Neural progenitor cell (in vitro differentiated cells): ENCODE data around the gene ACACB.

ENCODE experiments used
- EZH2phosphoT487 ChIP-seq: fragments of 200-600 bp; sonication (generic); IDR thresholded peaks from 2 replicates; pipeline ENCODE4 v1.6.1; 2017; ENCODE audit warnings: antibody characterized with exemption
- TF ChIP-seq, protein P1 (sequence below): fragments of 200-600 bp; sonication (generic); IDR thresholded peaks from 2 replicates; pipeline ENCODE4 v1.5.1; 2017; ENCODE audit warnings: antibody characterized with exemption, mild to moderate bottlenecking

DNA sequence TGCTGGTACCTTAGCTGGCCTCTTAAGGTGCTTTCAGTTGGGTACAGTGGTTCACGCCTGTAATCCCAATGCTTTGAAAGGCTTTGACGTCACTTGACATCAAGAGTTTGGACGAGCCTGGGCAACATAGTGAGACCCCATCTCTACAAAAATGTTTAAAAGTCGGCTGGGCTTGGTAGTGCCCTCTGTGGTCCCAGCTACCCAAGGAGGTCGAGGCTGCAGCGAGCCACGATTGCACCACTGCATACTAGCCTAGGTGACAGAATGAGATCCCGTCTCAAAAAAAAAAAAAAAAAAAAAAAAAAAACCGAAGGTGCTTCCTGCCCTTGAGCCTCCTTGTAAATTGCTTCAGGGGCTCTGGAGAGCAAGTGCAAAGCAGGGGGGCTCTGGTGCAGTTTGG, 50.0 kb downstream of the ACACB start:
- TF ChIP-seq EZH2phosphoT487: no peak
- TF ChIP-seq, protein P1, sequence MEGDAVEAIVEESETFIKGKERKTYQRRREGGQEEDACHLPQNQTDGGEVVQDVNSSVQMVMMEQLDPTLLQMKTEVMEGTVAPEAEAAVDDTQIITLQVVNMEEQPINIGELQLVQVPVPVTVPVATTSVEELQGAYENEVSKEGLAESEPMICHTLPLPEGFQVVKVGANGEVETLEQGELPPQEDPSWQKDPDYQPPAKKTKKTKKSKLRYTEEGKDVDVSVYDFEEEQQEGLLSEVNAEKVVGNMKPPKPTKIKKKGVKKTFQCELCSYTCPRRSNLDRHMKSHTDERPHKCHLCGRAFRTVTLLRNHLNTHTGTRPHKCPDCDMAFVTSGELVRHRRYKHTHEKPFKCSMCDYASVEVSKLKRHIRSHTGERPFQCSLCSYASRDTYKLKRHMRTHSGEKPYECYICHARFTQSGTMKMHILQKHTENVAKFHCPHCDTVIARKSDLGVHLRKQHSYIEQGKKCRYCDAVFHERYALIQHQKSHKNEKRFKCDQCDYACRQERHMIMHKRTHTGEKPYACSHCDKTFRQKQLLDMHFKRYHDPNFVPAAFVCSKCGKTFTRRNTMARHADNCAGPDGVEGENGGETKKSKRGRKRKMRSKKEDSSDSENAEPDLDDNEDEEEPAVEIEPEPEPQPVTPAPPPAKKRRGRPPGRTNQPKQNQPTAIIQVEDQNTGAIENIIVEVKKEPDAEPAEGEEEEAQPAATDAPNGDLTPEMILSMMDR: no peak
